Activated CD4-positive, alpha-beta T cell treated with anti-CD3 and anti-CD28 coated beads, Interleukin-2, amount 10 ng/mL, durations not matched to agents 7 days and 5 days (primary cell): Measurements from ENCODE around the gene PCDHGB7. TPM values are rescaled to one million over a fixed set of nuclear protein-coding genes. Genes with fewer than 3 reads are reported as not detected.
"Not testable (repeated sequence)": the region's sequence is repeated elsewhere in the genome, so short reads cannot be mapped to it uniquely, and the experiment has no call there.

Experiments used
- CTCF ChIA-PET: fragments of 350-600 bp; sonication (Branson Sonifier 250); formaldehyde crosslinking; loops from one replicate; lab custom pipeline; 2021; ENCODE audit warnings: antibody characterized with exemption; lab: Charles Lee
- POLR2A ChIA-PET: fragments of 350-600 bp; sonication (Branson Sonifier 250); formaldehyde crosslinking; loops from one replicate; lab custom pipeline; 2021; ENCODE audit warnings: antibody characterized with exemption; lab: Charles Lee
- DNase-seq: peaks from one replicate; pipeline ENCODE4 v3.0.0-alpha.2; 2020
- H3K27ac Mint-ChIP-seq: one replicate; pipeline ENCODE4 v1.8.0; 2021; ENCODE audit warnings: mild to moderate bottlenecking, moderate library complexity, mixed read lengths
- H3K27me3 Mint-ChIP-seq: one replicate; pipeline ENCODE4 v1.8.0; 2021; ENCODE audit warnings: mixed read lengths
- H3K36me3 Mint-ChIP-seq: one replicate; pipeline ENCODE4 v1.8.0; 2021; ENCODE audit warnings: low read depth, mixed read lengths
- H3K4me1 Mint-ChIP-seq: one replicate; pipeline ENCODE4 v1.8.0; 2021; ENCODE audit warnings: mixed read lengths
- H3K4me3 Mint-ChIP-seq: one replicate; pipeline ENCODE4 v1.8.0; 2021; ENCODE audit warnings: mild to moderate bottlenecking, moderate library complexity, mixed read lengths
- H3K9me3 Mint-ChIP-seq: one replicate; pipeline ENCODE4 v1.8.0; 2021; ENCODE audit warnings: mixed read lengths
- total RNA-seq, 2 experiments: library from RNA; stranded (reverse); gene quantifications; one replicate each; pipeline ENCODE4 v1.2.3, GENCODE V29; 2021

PCDHGB7 gene
- total RNA-seq, 2 experiments from 2014 or later: 0.07 TPM; not detected in 1

DNA sequence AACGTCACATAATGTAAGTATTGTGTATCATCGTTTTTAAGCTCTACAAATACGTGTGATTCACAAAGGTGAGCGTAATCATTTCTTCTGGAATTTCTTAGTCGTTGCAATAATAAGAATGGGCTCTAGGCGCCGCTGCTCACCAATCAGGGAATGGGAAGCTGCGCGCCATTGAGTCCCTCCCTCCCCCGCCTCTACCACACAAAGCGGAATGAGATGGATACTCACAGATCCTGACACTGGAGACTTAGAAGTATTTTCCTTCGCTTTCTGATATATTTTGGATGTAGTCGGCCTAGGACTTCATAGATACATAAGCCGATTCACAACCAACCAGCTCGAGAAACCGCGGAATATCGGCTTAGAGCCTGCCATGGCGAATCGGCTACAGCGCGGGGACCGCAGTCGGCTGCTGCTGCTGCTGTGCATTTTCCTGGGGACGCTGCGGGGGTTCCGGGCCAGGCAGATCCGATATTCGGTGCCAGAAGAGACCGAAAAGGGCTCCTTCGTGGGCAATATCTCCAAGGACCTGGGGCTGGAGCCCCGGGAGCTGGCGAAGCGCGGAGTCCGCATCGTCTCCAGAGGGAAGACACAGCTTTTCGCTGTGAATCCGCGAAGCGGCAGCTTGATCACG lies 3.5 kb downstream of the PCDHGB7 start, which contains the start of gene PCDHGA11:
PCDHGA11 (plus strand) TSS at position 197 of the 634 bp plus-strand sequence; CDS start at position 374, 177 bp downstream.
- Mint-ChIP-seq H3K27ac (peak within 1 kb of the TSS; percentile 73), H3K27me3 (peaks cover 67% of the 10 kb centered on the region)
- CTCF ChIA-PET: interaction anchor here (0.6 to 2.8 kb wide), 23 partner anchors 8 to 239 kb away, joined by 3 to 22 read pairs (median 4); partner anchors contain the start of genes DIAPH1, PCDHB16, PCDHGA10 and PCDHGA12

DNA sequence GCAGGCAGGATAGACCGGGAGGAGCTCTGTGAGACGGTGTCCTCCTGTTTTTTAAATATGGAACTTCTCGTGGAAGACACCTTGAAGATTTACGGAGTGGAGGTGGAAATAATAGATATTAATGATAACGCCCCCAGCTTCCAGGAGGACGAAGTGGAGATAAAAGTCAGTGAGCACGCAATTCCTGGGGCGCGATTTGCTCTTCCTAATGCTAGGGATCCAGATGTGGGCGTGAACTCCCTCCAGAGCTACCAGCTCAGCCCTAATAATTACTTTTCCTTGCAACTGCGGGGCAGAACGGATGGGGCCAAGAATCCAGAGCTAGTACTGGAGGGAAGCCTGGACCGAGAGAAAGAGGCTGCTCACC lies 4.0 kb downstream of the PCDHGB7 start:
- peak overlapping the region; percentile 66 for H3K4me3 Mint-ChIP-seq
- CTCF ChIA-PET: interaction anchor here (0.6 to 2.8 kb wide), 21 partner anchors 9 to 198 kb away, joined by 3 to 22 read pairs (median 4); partner anchors contain the start of genes DIAPH1, PCDHGA10, PCDHGA12 and PCDHGA2
- H3K36me3 Mint-ChIP-seq: peaks cover 10% of the 10 kb centered on the region
- peaks cover 63% of the 10 kb centered on the region for H3K27me3 Mint-ChIP-seq
- POLR2A ChIA-PET: no interaction called here
- H3K4me1 Mint-ChIP-seq: peaks cover 8% of the 10 kb centered on the region
- DNase-seq: no peak
- no peak overlapping the region for H3K27ac Mint-ChIP-seq
- H3K9me3 Mint-ChIP-seq: peaks cover 24% of the 10 kb centered on the region

More for the DNA sequence above, 3.5 kb downstream of the PCDHGB7 start, which contains the start of gene PCDHGA11:
- POLR2A ChIA-PET: no interaction called here
- peaks cover 8% of the 10 kb centered on the region for H3K4me1 Mint-ChIP-seq
- peak within 1 kb of the TSS; percentile 66 for H3K4me3 Mint-ChIP-seq
- peaks cover 24% of the 10 kb centered on the region for H3K9me3 Mint-ChIP-seq
- DNase-seq: peak; percentile 38
- peaks cover 10% of the 10 kb centered on the region for H3K36me3 Mint-ChIP-seq

DNA sequence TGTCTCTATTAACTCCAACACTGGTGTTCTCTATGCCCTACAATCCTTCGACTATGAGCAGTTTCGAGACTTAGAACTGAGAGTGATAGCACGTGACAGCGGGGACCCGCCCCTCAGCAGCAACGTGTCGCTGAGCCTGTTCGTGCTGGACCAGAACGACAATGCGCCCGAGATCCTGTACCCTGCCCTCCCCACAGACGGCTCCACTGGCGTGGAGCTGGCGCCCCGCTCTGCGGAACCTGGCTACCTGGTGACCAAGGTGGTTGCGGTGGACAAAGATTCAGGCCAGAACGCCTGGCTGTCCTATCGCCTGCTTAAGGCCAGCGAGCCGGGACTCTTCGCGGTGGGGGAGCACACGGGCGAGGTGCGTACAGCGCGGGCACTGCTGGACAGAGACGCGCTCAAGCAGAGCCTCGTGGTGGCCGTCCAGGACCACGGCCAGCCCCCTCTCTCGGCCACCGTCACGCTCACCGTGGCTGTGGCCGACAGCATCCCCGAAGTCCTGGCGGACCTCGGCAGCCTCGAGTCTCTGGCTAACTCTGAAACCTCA lies 5.3 kb downstream of the PCDHGB7 start:
- Mint-ChIP-seq H3K27ac (no peak overlapping the region), H3K36me3 (peaks cover 10% of the 10 kb centered on the region), H3K4me1 (peaks cover 8% of the 10 kb centered on the region), H3K4me3 (no peak overlapping the region), H3K9me3 (peaks cover 27% of the 10 kb centered on the region), H3K27me3 (peaks cover 56% of the 10 kb centered on the region)
- POLR2A ChIA-PET: no interaction called here
- DNase-seq: no peak
- CTCF ChIA-PET: interaction anchor here (1.0 kb wide), 1 partner anchor 115 kb away, joined by 3 read pairs; no protein-coding TSS in a partner anchor

DNA sequence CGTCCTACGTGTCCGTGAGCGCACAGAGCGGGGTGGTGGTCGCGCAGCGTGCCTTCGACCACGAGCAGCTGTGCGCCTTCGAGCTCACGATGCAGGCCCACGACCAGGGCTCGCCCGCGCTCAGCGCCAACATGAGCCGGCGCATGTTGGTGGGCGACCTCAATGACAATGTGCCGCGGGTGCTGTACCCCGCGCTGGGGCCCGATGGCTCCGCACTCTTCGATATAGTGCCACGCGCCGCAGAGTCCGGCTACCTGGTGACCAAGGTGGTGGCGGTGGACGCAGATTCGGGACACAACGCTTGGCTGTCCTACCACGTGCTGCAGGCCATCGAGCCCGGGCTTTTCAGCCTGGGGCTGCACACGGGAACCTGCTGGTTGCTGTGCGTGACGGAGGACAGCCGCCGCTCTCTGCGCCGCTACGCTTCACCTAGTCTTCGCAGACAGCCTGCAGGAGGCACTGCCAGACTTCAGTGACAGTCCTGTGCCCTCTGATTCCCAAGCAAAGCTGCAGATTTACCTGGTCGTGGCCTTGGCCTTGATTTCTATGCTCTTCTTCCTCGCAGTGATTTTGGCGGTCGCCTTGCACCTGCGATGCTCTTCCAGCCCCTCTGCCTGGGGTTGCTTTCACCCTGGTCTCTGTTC lies 10.4 kb downstream of the PCDHGB7 start:
- DNase-seq: no peak
- peaks cover 29% of the 10 kb centered on the region for H3K9me3 Mint-ChIP-seq
- no peak overlapping the region for H3K27ac Mint-ChIP-seq
- H3K4me3 Mint-ChIP-seq: no peak overlapping the region
- peaks cover 13% of the 10 kb centered on the region for H3K36me3 Mint-ChIP-seq
- POLR2A ChIA-PET: no interaction called here
- H3K27me3 Mint-ChIP-seq: peaks cover 48% of the 10 kb centered on the region
- CTCF ChIA-PET: interaction anchor here (1.8 kb wide), 1 partner anchor 130 kb away, joined by 4 read pairs; no protein-coding TSS in a partner anchor
- peaks cover 11% of the 10 kb centered on the region for H3K4me1 Mint-ChIP-seq

GRCh38 chr5:141430332-141431113 lies 13.0 kb downstream of the PCDHGB7 start, which contains the start of gene PCDHGA12:
Gene PCDHGA12, plus strand, starts transcription at chr5:141430507. Its CDS starts 253 bp downstream, at chr5:141430760.
- H3K4me3 Mint-ChIP-seq: peak within 1 kb of the TSS; percentile 59
- peaks cover 16% of the 10 kb centered on the region for H3K36me3 Mint-ChIP-seq
- POLR2A ChIA-PET: no interaction called here
- DNase-seq: peak; percentile 39
- H3K27ac Mint-ChIP-seq: peak within 1 kb of the TSS; percentile 80
- H3K9me3 Mint-ChIP-seq: peaks cover 31% of the 10 kb centered on the region
- H3K27me3 Mint-ChIP-seq: peaks cover 39% of the 10 kb centered on the region
- H3K4me1 Mint-ChIP-seq: peaks cover 11% of the 10 kb centered on the region
- CTCF ChIA-PET: interaction anchor here (0.6 to 3.3 kb wide), 20 partner anchors 10 to 201 kb away, joined by 3 to 22 read pairs (median 4); partner anchors contain the start of genes PCDHGA10, PCDHGA11, PCDHGB6 and PCDHGB7

DNA sequence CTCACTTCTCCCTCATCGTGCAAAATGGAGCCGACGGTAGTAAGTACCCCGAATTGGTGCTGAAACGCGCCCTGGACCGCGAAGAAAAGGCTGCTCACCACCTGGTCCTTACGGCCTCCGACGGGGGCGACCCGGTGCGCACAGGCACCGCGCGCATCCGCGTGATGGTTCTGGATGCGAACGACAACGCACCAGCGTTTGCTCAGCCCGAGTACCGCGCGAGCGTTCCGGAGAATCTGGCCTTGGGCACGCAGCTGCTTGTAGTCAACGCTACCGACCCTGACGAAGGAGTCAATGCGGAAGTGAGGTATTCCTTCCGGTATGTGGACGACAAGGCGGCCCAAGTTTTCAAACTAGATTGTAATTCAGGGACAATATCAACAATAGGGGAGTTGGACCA lies 13.8 kb downstream of the PCDHGB7 start:
- Mint-ChIP-seq H3K27me3 (peaks cover 37% of the 10 kb centered on the region), H3K4me1 (peaks cover 11% of the 10 kb centered on the region), H3K27ac (peak overlapping the region; percentile 80), H3K4me3 (peak overlapping the region; percentile 59), H3K36me3 (peaks cover 16% of the 10 kb centered on the region), H3K9me3 (peaks cover 31% of the 10 kb centered on the region)
- POLR2A ChIA-PET: no interaction called here
- no peak for DNase-seq
- CTCF ChIA-PET: interaction anchor here (0.7 to 3.3 kb wide), 9 partner anchors 10 to 133 kb away, joined by 3 to 22 read pairs (median 6); partner anchors contain the start of genes PCDHGA10, PCDHGA11, PCDHGB6 and PCDHGB7

DNA sequence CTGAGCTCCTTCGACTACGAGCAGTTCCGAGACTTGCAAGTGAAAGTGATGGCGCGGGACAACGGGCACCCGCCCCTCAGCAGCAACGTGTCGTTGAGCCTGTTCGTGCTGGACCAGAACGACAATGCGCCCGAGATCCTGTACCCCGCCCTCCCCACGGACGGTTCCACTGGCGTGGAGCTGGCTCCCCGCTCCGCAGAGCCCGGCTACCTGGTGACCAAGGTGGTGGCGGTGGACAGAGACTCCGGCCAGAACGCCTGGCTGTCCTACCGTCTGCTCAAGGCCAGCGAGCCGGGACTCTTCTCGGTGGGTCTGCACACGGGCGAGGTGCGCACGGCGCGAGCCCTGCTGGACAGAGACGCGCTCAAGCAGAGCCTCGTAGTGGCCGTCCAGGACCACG lies 14.8 kb downstream of the PCDHGB7 start:
- POLR2A ChIA-PET, DNase-seq, H3K27ac Mint-ChIP-seq, CTCF ChIA-PET: not testable (repeated sequence)
- Mint-ChIP-seq H3K4me1 (peaks cover 11% of the 10 kb centered on the region), H3K4me3 (peak overlapping the region; percentile 59), H3K27me3 (peaks cover 37% of the 10 kb centered on the region), H3K9me3 (peaks cover 26% of the 10 kb centered on the region), H3K36me3 (peaks cover 16% of the 10 kb centered on the region)

DNA sequence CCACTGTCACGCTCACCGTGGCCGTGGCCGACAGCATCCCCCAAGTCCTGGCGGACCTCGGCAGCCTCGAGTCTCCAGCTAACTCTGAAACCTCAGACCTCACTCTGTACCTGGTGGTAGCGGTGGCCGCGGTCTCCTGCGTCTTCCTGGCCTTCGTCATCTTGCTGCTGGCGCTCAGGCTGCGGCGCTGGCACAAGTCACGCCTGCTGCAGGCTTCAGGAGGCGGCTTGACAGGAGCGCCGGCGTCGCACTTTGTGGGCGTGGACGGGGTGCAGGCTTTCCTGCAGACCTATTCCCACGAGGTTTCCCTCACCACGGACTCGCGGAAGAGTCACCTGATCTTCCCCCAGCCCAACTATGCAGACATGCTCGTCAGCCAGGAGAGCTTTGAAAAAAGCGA lies 15.2 kb downstream of the PCDHGB7 start:
- H3K27ac Mint-ChIP-seq, POLR2A ChIA-PET, H3K4me3 Mint-ChIP-seq, DNase-seq, CTCF ChIA-PET: not testable (repeated sequence)
- H3K27me3 Mint-ChIP-seq: peaks cover 37% of the 10 kb centered on the region
- H3K36me3 Mint-ChIP-seq: peaks cover 16% of the 10 kb centered on the region
- H3K9me3 Mint-ChIP-seq: peaks cover 26% of the 10 kb centered on the region
- H3K4me1 Mint-ChIP-seq: peaks cover 11% of the 10 kb centered on the region

- DNase-seq: no peak
- Mint-ChIP-seq H3K4me1 (peaks cover 11% of the 10 kb centered on the region), H3K36me3 (peaks cover 16% of the 10 kb centered on the region), H3K27ac (no peak overlapping the region), H3K27me3 (peaks cover 33% of the 10 kb centered on the region), H3K4me3 (no peak overlapping the region), H3K9me3 (peaks cover 21% of the 10 kb centered on the region)
- ChIA-PET POLR2A (no interaction called here), CTCF (interaction anchor here (0.7 kb wide), 1 partner anchor 158 kb away, joined by 4 read pairs; no protein-coding TSS in a partner anchor)
These were observed 16.5 kb downstream of the PCDHGB7 start for GRCh38 chr5:141434006-141434405.

GRCh38 chr5:141437221-141437620 lies 19.7 kb downstream of the PCDHGB7 start:
- Mint-ChIP-seq H3K9me3 (peaks cover 4% of the 10 kb centered on the region), H3K36me3 (peaks cover 6% of the 10 kb centered on the region), H3K27ac (no peak overlapping the region), H3K27me3 (peaks cover 13% of the 10 kb centered on the region), H3K4me3 (no peak overlapping the region), H3K4me1 (peaks cover under 1% of the 10 kb centered on the region)
- ChIA-PET CTCF (no interaction called here), POLR2A (no interaction called here)
- DNase-seq: no peak

DNA sequence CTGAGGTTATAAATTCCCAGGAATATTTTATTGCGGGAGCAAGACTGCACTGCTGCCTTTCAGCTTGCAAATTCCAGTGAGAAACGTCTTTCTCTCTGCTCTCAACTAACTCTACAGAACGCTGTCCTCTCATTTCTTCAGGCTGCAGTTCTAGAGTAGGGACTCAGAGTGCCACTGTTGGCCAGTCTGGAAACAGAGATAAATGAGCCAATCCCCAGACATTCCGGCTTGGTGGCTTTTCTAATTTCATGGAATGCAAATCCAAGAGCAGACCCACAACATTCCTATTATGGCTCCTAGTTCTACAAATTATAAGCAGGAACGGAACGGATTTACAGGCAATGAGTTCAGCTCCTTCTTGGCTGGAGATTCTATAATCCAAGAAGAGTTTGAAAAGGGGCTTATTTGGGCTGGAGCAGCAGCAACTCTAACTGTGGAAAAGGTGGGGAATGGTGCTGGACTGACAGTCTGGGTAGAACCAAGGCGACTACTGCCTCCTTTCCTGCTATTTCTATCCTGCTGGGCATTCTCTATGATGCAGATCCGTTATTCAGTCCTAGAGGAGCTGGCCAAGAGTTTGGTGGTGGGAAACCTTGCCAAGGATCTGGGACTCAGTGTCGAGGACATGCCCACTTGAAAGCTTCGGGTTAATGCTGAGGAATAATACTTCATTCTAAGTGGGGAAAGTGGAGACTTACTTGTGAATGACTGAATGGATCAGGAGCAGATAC lies 22.1 kb downstream of the PCDHGB7 start:
- no peak overlapping the region for H3K4me3 Mint-ChIP-seq
- no peak for DNase-seq
- H3K36me3 Mint-ChIP-seq: no peaks in the 10 kb centered on the region
- H3K27me3 Mint-ChIP-seq: peaks cover 5% of the 10 kb centered on the region
- POLR2A ChIA-PET: interaction anchor here (0.7 kb wide), 1 partner anchor 75 kb away, joined by 3 read pairs; no protein-coding TSS in a partner anchor
- H3K4me1 Mint-ChIP-seq: no peaks in the 10 kb centered on the region
- CTCF ChIA-PET: no interaction called here
- H3K27ac Mint-ChIP-seq: no peak overlapping the region
- no peaks in the 10 kb centered on the region for H3K9me3 Mint-ChIP-seq
